H1 (cell line): ENCODE data around the gene MAP2K2. TPM values are rescaled to one million over a fixed set of nuclear protein-coding genes. Genes with fewer than 3 reads are reported as not detected.

ENCODE experiments used
- ATF3 ChIP-seq: IDR thresholded peaks from 2 replicates; pipeline ENCODE4 v1.6.1; 2011; ENCODE audit warnings: low read depth, mild to moderate bottlenecking, low read length; ENCODE audit not compliant: insufficient read depth
- CREB1 ChIP-seq: IDR thresholded peaks from 2 replicates; pipeline ENCODE4 v1.6.1; 2012; ENCODE audit warnings: inconsistent platforms
- FOSL1 ChIP-seq: IDR thresholded peaks from 2 replicates; pipeline ENCODE4 v1.6.1; 2011; ENCODE audit warnings: mild to moderate bottlenecking, low read depth, low read length, moderate library complexity; ENCODE audit not compliant: insufficient read depth
- GTF2F1 ChIP-seq: IDR thresholded peaks from 2 replicates; pipeline ENCODE4 v1.6.1; 2012; ENCODE audit warnings: low read depth, low read length, improper control_type of control experiment, borderline replicate concordance
- KDM4A ChIP-seq: IDR thresholded peaks from one replicate; pipeline ENCODE4 v1.7.1; 2012; ENCODE audit warnings: low read depth, mild to moderate bottlenecking, moderate library complexity, low read length, inconsistent platforms; ENCODE audit not compliant: severe bottlenecking
- SUZ12 ChIP-seq: fragments of 200-600 bp; sonication (generic); IDR thresholded peaks from 2 replicates; pipeline ENCODE4 v1.6.1; 2012; ENCODE audit warnings: mild to moderate bottlenecking, inconsistent platforms, low read length, moderate library complexity, mixed read lengths
- polyA plus RNA-seq, 7 experiments: library from polyadenylated mRNA; depleted of rRNA in 3 of 7; stranded (reverse) in 5 of 7; unstranded in 2 of 7; fragments of >200 nt in 5 of 7; fragments of 200-250 nt in 2 of 7; gene quantifications; 1 replicate in 5 of 7; 2 replicates in 1 of 7; 4 replicates in 1 of 7; pipeline versions ENCODE4 v1.2.1 to v1.2.3, GENCODE V29; 2011 to 2013; ENCODE audit warnings: missing spikeins in 2 of 7, mixed read lengths in 2 of 7
- total RNA-seq: library from RNA; stranded (reverse); fragmentation: NEBNext Ultra II Directional; extraction: Animal tissue kit (Norgen Biotek cat#: 25700); gene quantifications from 2 replicates; pipeline ENCODE4 v1.2.1, GENCODE V29; 2021

Gene MAP2K2
- total and polyA plus RNA-seq, 2 of the 8 experiments (the other 6 are each of a cell fraction or from before 2014, with no cell fraction given), result 111 to 162 TPM

- TF ChIP-seq CREB1, result no peak
- TF ChIP-seq FOSL1, result no peak
- no peak for TF ChIP-seq KDM4A
- TF ChIP-seq GTF2F1, result no peak
- no peak for TF ChIP-seq SUZ12
- no peak for TF ChIP-seq ATF3
- TF ChIP-seq, all 59 proteins: peak for 0
Observed at GRCh38 chr19:4062419-4063368, 61.2 kb downstream of the MAP2K2 start (continued).
